ENCODE measurements around the gene MCM3. TPM values are rescaled to one million over a fixed set of nuclear protein-coding genes. Genes with fewer than 3 reads are reported as not detected.
A peak's percentile ranks its signal among the peaks of the same experiment; 100 is the strongest.

Gene MCM3
- total RNA-seq (58.5 and 60.0 TPM in 2 replicates), polyA plus RNA-seq (30.8 and 34.3 TPM in 2 replicates), polyA minus RNA-seq (42.6 and 46.3 TPM in 2 replicates)
- total RNA-seq (2013), result 64.0 TPM

GRCh38 chr6:52284460-52285176, at the start of gene MCM3:
Gene MCM3, minus strand, starts transcription at chr6:52284742. Its CDS starts 68 bp downstream, at chr6:52284674.
- Histone ChIP-seq H3K27me3 (replicated peaks in 1 of 4; ENCODE audit: control extremely low read depth in 1 of 4, control insufficient read depth in 3 of 4, insufficient read depth in 4 of 4, low read length in 3 of 4) (no peaks in the 10 kb centered on the region), H3K9ac (ENCODE audit: low read length) (peak within 1 kb of the TSS; percentile 81), H3K36me3 (replicated peaks in 1 of 2; ENCODE audit: control extremely low read depth in 1 of 2, control insufficient read depth in 1 of 2, extremely low read depth in 1 of 2, insufficient read depth in 2 of 2, low read length in 1 of 2) (peaks cover 0 to 31% of the 10 kb centered on the region in 2 experiments), H3K4me1 (ENCODE audit: control insufficient read depth in 2 of 2, insufficient read depth in 2 of 2, low read length in 2 of 2) (peaks cover 15 to 19% of the 10 kb centered on the region in 2 donors), H3K4me3 (ENCODE audit: control extremely low read depth in 1 of 5, extremely low read depth in 1 of 5, insufficient read depth in 1 of 5, low read depth in 2 of 5, low read length in 4 of 5) (peak within 1 kb of the TSS; percentile 67 to 83 (median 80)), H3K79me2 (ENCODE audit: control insufficient read depth, insufficient read depth, low read length) (peaks cover 28% of the 10 kb centered on the region), H2AFZ (ENCODE audit: insufficient read depth, low read depth, low read length, poor library complexity, severe bottlenecking) (peak within 1 kb of the TSS; percentile 93), H3K27ac (ENCODE audit: low read length in 2 of 2) (peak within 1 kb of the TSS; percentile 50 to 79), H4K20me1 (ENCODE audit: control insufficient read depth, insufficient read depth, low read length, poor library complexity, severe bottlenecking) (peaks cover 6% of the 10 kb centered on the region), H3K4me2 (replicated peaks; ENCODE audit: low read depth, low read length, poor library complexity, severe bottlenecking) (peak within 1 kb of the TSS; percentile 83), H3K9me3 (ENCODE audit: control extremely low read depth in 1 of 3, control insufficient read depth in 2 of 3, insufficient read depth in 1 of 3, low read length in 2 of 3) (no peaks in the 10 kb centered on the region)
- peak; percentile 5 for TF ChIP-seq CTCF (IDR thresholded peaks at IDR 0.05)
- TF ChIP-seq EZH2 (IDR thresholded peaks at IDR 0.05; ENCODE audit: borderline replicate concordance, insufficient read depth, low read depth, low read length, poor library complexity, severe bottlenecking), result no peak
- DNase-seq (peak; percentile 98), ATAC-seq (ENCODE audit: low read depth) (peak; percentile 97)
- ChIA-PET POLR2A (interaction anchor here (0.6 to 1.7 kb wide), 8 partner anchors 10 to 117 kb away, joined by 3 to 14 read pairs (median 4); partner anchors contain the start of gene PAQR8), CTCF (interaction anchor here (0.7 to 7.5 kb wide), 22 partner anchors 8 to 378 kb away, joined by 3 to 174 read pairs (median 6); partner anchors contain the start of genes EFHC1, PAQR8 and TRAM2)
- intact Hi-C loops (cut with micrococcal nuclease), result loop anchor here (1.0 to 10.0 kb wide), 12 partner anchors 12 to 1260 kb away; partner anchors contain the start of genes EFHC1, FBXO9, GCLC and GSTA4
- Mint-ChIP-seq H3K4me3 (peak within 1 kb of the TSS; percentile 72), H3K4me1 (peaks cover 22% of the 10 kb centered on the region), H3K27me3 (no peaks in the 10 kb centered on the region), H3K27ac (no peak within 1 kb of the TSS), H3K9me3 (ENCODE audit: insufficient read depth) (no peaks in the 10 kb centered on the region)
- WGBS (ENCODE audit: insufficient coverage), result 0% methylated on average over 44 of the region's 53 CpGs

- peaks cover 18% of the 10 kb centered on the region for H3K4me1 Mint-ChIP-seq
- TF ChIP-seq EZH2 (IDR thresholded peaks at IDR 0.05; ENCODE audit: borderline replicate concordance, insufficient read depth, low read depth, low read length, poor library complexity, severe bottlenecking) (no peak), CTCF (IDR thresholded peaks at IDR 0.05) (no peak)
- H3K4me3 Mint-ChIP-seq, result no peak overlapping the region
- Histone ChIP-seq H3K27ac (ENCODE audit: low read length in 2 of 2) (no peak overlapping the region), H3K9me3 (ENCODE audit: control extremely low read depth in 1 of 3, control insufficient read depth in 2 of 3, insufficient read depth in 1 of 3, low read length in 2 of 3) (no peaks in the 10 kb centered on the region), H3K79me2 (ENCODE audit: control insufficient read depth, insufficient read depth, low read length) (no peaks in the 10 kb centered on the region), H3K27me3 (replicated peaks in 1 of 4; ENCODE audit: control extremely low read depth in 1 of 4, control insufficient read depth in 3 of 4, insufficient read depth in 4 of 4, low read length in 3 of 4) (no peaks in the 10 kb centered on the region), H3K4me1 (ENCODE audit: control insufficient read depth in 2 of 2, insufficient read depth in 2 of 2, low read length in 2 of 2) (peaks cover 8 to 10% of the 10 kb centered on the region in 2 donors), H3K4me2 (replicated peaks; ENCODE audit: low read depth, low read length, poor library complexity, severe bottlenecking) (no peak overlapping the region), H3K4me3 (ENCODE audit: control extremely low read depth in 1 of 5, extremely low read depth in 1 of 5, insufficient read depth in 1 of 5, low read depth in 2 of 5, low read length in 4 of 5) (no peak overlapping the region), H4K20me1 (ENCODE audit: control insufficient read depth, insufficient read depth, low read length, poor library complexity, severe bottlenecking) (no peaks in the 10 kb centered on the region), H2AFZ (ENCODE audit: insufficient read depth, low read depth, low read length, poor library complexity, severe bottlenecking) (peak overlapping the region; percentile 20), H3K9ac (ENCODE audit: low read length) (no peak overlapping the region), H3K36me3 (replicated peaks in 1 of 2; ENCODE audit: control extremely low read depth in 1 of 2, control insufficient read depth in 1 of 2, extremely low read depth in 1 of 2, insufficient read depth in 2 of 2, low read length in 1 of 2) (no peaks in the 10 kb centered on the region)
- no peaks in the 10 kb centered on the region for H3K27me3 Mint-ChIP-seq
- intact Hi-C loops (cut with micrococcal nuclease), result no loop called here
- ATAC-seq (ENCODE audit: low read depth) (no peak), DNase-seq (no peak)
- CTCF ChIA-PET, result no interaction called here
- H3K27ac Mint-ChIP-seq, result no peak overlapping the region
- H3K9me3 Mint-ChIP-seq (ENCODE audit: insufficient read depth), result no peaks in the 10 kb centered on the region
- 0% methylated on average over 1 of the region's 1 CpG for WGBS (ENCODE audit: insufficient coverage)
- POLR2A ChIA-PET, result interaction anchor here (1.2 kb wide), 1 partner anchor 49 kb away, joined by 6 read pairs; the partner anchor contains the start of gene MCM3
Observed at GRCh38 chr6:52333840-52334200, 49.3 kb upstream of the MCM3 start.
